Stimulated activated CD8-positive, alpha-beta memory T cell treated with anti-CD3 and anti-CD28 coated beads, Interleukin-7, amount 100 ng/mL, for 1 hour (primary cell): ENCODE results near the gene OR10V1.
A peak's percentile ranks its signal among the peaks of the same experiment; 100 is the strongest.
"Not testable (repeated sequence)": the region's sequence is repeated elsewhere in the genome, so short reads cannot be mapped to it uniquely, and the experiment has no call there.

Experiments used
- DNase-seq, 2 donors: peaks; one replicate each; pipeline ENCODE4 v3.0.0-alpha.2; 2020; ENCODE audit warnings: low read depth in 2 of 2

Gene OR10V1

DNA sequence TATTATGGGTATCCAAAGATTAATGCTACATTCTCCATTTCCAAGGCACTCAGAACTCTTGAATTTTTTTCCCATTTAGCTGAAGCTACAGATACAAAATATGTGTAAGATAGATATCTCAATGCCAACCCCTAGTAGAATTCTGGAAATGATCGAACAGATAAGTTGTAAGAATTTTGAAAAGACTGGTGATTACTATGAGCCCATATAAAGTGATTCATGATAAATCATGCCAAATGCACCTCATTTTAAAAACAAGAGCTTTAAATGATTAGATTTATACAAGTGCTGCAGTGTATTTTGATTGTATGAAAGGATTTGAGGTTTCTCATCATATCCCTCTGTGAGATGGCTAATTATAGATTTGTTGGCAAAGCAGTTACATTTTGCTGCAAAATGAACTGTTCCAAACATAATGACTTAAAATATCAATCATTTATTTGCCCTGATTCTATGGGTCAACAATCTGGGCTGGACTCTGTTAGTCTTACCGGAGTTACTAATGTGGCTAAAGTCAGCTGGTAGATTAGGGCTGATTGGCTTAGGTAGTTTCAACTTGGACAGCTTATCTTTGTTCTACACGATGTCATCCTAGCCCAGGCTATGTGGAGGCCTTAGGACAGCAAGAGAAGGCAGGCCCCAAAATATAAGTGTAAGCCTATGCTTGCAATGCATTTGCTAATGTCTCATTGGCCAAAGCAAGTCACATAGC lies 3.4 kb downstream of the OR10V1 start:
- DNase-seq: no peak

GRCh38 chr11:59708537-59708936 lies 5.1 kb downstream of the OR10V1 start:
- no peak for DNase-seq

DNA sequence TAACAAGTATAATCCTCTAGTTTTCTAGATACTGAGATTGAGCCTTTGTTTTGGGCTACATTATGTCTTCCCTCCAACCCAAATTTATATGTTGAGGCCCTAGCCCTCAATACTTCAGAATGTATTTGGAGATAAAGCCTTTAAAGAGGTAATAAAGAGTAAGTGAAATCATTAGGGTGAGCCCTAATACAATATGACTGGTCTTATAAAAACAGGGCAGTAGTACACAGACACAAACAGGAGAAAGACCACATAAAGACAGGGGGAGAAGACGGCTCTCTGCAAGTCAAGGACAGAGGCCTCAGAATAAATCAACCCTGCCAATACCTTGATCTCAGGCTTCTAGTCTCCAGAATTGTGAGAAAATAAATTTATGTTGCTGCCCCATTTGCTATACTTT lies 6.3 kb downstream of the OR10V1 start:
- DNase-seq: no peak

DNA sequence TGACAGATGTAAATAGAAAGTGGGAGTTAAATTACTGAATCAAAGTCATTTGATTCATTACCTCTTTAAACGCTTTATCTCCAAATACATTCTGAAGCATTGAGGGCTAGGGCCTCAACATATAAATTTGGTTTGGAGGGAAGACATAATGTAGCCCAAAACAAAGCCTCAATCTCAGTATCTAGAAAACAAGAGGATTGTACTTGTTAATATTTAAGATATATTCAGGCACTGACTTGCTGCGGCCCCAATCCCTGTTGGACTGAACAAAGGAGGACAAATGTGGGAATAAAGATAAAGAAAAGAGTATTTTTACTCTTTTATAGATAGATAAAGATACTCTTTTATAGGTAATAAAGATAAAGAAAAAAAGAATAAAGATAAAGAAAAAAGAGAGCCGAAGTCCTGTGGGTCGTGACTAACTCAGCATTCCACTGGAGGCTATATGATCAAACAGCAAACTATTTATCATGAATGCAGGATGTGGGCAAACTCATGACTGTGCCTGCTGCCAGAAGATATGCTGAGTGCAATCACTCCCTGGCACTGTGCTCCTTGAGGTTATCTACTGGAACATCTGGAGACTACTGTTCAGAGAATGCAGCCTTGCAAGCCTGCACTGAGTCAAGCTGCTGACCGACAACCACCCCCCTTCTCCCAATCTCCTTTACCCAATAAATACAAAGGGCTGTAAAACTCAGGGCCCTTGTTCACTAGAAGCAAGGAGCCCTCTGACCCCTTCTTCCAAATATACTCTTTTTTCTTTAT lies 6.9 kb downstream of the OR10V1 start:
- no peak for DNase-seq

DNA sequence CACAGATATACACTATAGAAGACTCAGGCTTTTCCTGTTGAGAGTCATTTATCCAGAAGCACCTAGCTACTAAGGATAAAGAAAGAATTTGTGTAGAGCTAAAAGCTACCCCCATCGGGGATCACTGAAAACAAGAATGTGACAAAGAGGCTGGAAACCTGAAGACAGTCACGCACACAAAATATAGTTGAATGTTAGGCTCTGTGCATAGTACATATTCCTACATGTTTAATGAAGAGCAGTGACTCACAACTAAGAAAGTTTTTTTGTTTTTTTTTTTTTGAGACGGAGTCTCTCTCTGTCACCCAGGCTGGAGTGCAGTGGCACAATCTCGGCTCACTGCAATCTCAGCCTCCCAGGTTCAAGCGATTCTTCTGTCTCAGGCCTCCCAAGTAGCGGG lies 8.4 kb downstream of the OR10V1 start:
- no peak for DNase-seq

GRCh38 chr11:59703515-59703914 lies 10.1 kb downstream of the OR10V1 start:
- not testable (repeated sequence) for DNase-seq

- DNase-seq: not testable (repeated sequence)
Measured at GRCh38 chr11:59700157-59700556, 13.5 kb downstream of the OR10V1 start.

- no peak for DNase-seq
Measured at GRCh38 chr11:59698506-59698905, 15.1 kb downstream of the OR10V1 start.

- DNase-seq: no peak
Measured at GRCh38 chr11:59692915-59693314, 20.7 kb downstream of the OR10V1 start.

GRCh38 chr11:59691156-59691555 lies 22.5 kb downstream of the OR10V1 start:
- no peak for DNase-seq

DNA sequence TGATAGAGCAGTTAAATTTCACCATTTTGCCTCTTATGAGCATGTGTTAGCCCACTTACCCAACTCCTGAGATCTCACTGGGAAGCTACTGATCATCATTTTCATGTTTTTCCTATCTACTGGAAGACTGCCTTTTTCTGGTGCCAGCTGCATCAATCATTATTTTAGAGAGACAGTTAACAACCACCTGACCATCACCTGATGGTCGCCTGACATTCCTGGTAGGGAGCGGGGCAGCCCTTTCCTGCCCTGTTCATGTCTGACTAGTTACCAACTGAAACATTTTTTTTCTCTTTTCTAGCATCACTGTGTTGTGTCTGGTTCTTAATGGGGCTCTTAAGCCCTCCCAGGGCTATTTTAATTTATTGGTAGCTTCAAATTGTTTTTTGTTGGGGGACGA lies 24.6 kb downstream of the OR10V1 start:
- no peak for DNase-seq

- DNase-seq: not testable (repeated sequence)
Measured at GRCh38 chr11:59681260-59681725, 32.4 kb downstream of the OR10V1 start.

GRCh38 chr11:59680287-59681154 lies 33.1 kb downstream of the OR10V1 start:
- DNase-seq: peak; percentile 8 to 28

- no peak for DNase-seq
Measured at GRCh38 chr11:59679347-59679746, 34.3 kb downstream of the OR10V1 start.

- no peak for DNase-seq
Measured at GRCh38 chr11:59678813-59679165, 34.9 kb downstream of the OR10V1 start.

DNA sequence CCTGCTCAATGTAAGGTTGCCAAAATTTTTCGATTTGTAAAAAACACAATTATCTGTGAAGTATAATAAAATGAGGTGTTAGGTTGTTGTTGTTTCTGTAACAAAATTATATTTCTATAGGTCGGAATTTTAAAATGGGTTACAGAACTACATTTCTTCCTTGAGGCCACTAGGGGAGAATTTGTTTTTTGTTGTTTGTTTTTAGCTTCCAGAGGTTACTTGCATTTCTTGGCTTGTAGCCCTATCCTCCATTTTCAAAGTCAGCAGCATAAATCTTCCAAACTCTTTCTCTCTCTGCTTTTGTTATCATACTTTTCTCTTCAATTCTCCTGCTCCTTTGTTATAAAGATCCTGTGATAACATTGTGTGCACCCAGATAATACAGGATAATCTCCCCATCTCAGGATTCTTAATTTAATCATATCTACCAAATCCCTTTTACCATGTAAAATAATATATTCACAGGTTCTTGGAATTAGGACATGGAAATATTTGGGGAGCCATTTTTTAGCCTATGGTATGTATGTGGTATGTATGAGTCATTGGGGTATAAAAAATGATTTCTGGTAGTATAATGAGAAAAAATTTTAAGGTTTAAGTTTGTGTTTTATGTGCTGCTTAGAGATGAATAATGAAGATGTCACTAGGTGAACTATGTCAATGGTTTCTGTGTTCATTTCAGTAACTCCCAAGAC lies 35.4 kb downstream of the OR10V1 start:
- no peak for DNase-seq

DNA sequence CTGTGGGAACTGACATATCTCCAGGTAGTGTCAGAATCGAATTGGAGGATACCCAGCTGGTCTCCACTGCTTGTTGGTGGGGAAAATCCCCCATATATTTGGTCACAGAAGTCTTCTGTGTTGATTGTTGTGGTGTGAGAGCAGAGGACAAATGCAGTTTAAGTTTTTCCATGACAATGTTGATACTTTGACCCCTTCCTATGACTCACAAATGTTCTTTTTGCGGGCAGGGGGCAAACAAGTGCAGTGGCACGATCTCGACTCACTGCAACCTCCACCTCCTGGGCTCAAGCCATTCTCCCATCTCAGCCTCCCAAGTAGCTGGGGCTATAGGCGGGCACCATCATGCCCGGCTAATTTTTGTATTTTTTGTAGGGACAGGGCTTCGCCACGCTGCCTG lies 37.4 kb downstream of the OR10V1 start:
- no peak for DNase-seq

GRCh38 chr11:59674291-59674690 lies 39.4 kb downstream of the OR10V1 start:
- DNase-seq: no peak

GRCh38 chr11:59673291-59673690 lies 40.4 kb downstream of the OR10V1 start:
- DNase-seq: no peak

DNA sequence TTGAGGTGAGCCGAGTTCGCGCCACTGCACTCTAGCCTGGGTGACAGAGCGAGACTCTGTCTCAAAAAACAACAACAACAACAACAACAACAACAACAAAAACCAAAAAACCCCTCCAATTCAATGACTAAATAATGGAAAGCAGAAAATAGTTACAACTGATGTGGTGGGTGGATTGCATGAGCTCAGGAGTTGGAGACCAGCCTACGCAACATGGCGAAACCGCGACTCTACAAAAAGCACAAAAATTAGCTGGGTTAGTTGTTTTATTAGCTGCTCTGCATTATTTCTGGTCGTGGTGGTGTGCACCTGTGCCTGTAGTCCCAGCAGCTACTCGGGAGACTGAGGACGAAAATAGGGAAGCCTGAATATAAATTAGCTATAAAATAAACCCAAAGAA lies 42.2 kb downstream of the OR10V1 start:
- no peak for DNase-seq

- DNase-seq: no peak
Measured at GRCh38 chr11:59669611-59670009, 44.0 kb downstream of the OR10V1 start.
